GM21529 (cell line): Measurements from ENCODE around the gene FAM170B.

ENCODE experiments used
- ATAC-seq: cut with Tn5 transposase; IDR thresholded peaks from one replicate; pipeline ENCODE4 v1.9.1; 2021; ENCODE audit not compliant: unreplicated experiment

FAM170B gene

GRCh38 chr10:49133706-49134248 is at the start of gene FAM170B:
Gene FAM170B (minus strand): TSS chr10:49134021. CDS start chr10:49133918, 103 bp downstream.
- ATAC-seq: no peak

GRCh38 chr10:49182776-49183175 is 49.0 kb upstream of the FAM170B start:
- ATAC-seq: no peak

GRCh38 chr10:49180444-49180860 is 46.6 kb upstream of the FAM170B start:
- ATAC-seq: no peak

GRCh38 chr10:49179699-49180443 is 46.0 kb upstream of the FAM170B start:
- peak; percentile 27 for ATAC-seq

GRCh38 chr10:49178489-49179471 is 45.0 kb upstream of the FAM170B start:
- ATAC-seq: no peak

DNA sequence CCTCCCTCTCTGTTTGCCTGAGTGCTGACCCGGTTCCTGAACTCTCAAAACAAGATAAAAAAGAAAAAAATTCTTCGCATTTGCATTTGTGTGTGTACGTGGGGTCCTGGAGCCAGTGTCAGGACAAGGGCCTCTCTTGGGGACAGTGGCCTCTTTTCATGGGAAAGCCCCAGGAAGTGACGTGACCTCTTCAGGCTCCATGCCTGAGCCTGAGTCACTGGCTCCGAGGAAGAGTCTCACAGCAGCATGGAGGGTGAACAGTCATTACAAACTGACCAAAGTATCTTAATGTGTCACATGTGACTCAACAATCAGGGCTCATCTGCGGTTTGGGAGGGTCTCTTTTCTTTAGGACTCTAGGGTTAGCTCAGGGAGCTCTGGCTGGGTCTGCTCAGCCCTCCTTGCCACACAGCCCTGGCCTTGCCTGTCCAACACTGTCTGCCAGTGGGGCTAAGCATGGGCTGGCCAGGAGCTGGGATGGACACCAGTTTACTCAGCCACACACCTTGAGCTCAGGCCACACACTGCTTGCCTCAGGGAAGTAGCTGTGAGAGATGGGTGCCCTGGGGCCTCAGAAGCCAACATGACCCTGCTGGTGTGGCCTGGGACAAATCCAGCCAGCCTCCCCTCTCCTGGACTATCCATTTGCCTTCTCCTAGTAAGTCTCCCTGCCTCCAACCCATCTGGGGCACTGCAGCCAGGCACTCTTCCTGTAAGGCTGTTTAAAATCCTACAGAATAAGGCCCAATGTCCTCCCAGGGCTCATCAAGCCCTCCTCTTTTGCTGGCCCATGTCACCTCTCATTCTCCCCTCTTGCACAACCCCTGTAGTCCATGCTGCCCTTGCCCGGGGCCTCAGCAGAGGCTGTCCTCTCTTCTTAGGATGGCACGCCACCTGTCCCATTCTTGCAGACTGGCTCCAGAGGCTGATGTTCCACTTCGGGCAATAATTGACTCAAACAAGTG is 43.9 kb upstream of the FAM170B start:
- peak; percentile 81 for ATAC-seq

GRCh38 chr10:49176310-49177268 is 42.8 kb upstream of the FAM170B start:
- peak; percentile 5 for ATAC-seq

DNA sequence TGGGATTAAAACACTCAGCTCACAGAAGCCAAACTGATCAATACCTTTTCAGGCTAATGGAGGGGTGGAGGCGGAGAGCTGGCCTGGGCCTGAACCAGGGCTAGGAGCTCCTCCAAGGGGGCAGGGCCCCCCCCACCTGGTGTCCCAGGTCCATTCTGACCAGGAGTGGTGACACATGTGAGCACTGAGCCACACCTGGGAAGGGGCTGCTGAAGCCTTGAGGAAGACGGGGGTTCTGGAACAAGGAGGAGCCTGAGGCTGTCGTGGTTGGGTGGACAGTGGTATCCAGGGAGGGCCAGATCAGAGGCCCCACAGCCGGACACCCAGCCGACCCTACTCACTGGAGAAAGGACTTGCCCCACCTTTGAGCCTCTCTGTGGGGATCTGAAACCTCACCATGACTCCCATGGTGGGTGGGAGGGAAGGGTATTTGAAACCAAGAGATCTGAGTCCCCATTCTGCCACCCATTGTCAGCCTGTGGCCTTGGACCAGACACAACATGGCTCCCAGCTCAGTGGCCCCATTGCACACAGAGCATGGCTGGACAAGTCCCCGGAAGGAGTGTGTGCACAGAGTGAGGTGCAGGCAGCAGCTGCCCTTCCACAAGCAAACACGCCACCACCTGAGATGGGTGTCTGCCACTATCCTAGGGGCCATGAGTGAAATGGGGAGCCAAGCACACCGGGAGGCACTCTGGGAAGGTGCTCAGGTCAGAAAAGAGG is 41.9 kb upstream of the FAM170B start:
- ATAC-seq: no peak

DNA sequence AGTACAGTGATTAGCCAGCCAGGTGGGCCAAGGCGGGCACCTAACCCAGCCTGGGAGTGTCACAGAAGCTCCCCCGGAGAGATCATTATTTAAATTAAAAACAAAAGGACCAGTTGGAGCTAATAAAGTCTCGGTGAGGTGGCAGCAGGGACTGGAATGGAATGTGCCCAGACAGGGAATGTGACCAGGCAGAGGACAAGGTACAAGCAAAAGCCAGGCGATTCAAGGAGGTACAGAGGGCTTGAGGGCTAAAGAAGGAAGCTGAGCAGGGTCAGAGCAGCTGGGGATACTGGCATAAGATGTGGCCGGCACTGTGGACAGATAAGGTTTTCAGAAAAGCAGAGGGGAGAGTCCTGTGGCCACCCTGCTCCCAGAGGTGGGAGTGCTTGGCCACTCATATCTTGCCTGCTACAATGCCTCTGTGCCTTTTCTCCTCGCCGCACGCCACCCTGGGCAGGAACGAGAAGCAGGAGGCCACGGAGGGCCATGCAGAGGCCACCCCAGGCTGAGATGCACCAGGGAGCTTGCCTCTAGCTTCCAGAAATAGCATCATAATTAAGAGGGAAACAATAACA is 41.2 kb upstream of the FAM170B start:
- ATAC-seq: no peak

- no peak for ATAC-seq
These were observed 40.6 kb upstream of the FAM170B start for GRCh38 chr10:49174261-49174925.

DNA sequence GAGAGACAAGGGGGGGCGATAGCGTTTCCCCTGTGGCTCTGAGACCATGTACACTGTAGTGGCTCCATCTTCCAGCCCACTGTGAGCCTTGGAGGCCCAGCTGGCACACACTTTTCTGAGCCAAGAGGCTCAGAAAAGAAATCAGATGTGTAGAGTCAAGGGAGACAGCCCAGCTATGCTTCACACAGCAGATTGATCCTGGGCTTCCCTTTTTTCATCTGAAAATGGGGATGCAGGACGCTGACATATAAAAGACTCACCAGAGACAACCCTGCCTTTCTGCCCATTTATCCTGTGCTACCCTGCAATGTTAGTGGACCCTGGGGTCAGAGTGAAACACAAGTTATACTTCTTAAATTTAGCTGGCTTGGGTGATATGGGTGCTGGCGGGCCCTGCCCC is 40.0 kb upstream of the FAM170B start:
- no peak for ATAC-seq

DNA sequence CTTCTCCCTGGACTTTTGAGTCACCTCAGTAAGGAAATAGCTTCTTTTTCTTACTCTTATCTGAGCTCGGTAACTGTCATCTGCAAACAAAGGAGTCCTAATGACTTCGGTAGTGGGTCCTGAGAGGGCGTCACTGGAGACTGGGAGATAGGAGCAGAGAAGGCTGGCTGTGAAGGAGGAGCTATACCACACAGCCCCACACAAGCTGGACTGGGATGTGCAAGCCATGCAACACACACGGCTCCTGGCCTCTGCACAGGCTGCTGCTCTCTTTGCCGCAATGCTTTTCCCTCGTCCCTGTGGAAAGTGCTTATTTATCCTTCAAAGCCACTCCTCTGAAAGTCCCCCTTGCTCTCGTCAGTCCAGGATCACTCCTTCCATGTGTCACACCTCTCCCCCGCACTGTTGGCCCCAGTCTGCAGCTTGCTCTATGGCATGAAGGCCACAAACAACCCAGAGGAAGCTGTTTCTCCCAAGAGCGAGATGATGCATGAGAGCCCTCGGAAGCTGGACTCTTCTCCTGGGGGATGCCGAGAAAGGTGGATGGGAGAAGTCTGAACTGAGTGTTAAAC is 39.5 kb upstream of the FAM170B start:
- ATAC-seq: no peak

GRCh38 chr10:49172777-49173132 is 38.9 kb upstream of the FAM170B start:
- no peak for ATAC-seq

DNA sequence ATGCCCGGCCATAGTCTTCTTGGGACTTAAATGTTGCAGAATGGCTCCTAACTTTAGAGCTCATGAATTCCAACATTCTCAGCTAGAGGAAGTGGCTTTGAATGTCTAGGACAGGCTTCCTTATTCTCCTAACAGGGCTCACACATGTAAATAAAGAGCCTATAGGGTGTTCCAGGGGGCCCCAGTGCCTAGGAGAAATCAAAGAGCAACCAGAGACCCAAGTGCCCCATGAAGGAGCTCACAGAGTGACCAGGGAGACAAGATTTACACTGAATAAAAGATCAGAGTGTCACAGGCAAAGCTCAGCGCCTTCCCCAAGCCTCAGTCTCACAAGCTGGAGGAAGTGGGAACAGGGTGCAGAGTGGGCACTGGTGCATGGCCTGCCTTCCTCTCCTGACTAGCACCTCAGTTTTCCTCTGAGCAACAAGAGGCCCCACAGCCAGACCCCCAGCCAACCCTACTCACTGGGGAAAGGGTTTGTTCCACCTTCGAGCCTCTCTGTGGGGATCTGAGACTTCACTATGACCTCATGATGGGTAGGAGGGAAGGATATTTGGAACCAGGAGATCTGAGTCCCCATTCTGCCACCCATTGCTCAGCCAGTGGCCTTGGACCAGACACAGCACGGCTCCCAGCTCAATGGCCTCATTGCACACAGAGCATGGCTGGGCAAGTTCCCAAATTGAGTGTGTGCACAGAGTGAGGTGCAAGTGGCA is 38.4 kb upstream of the FAM170B start:
- ATAC-seq: no peak

- no peak for ATAC-seq
These were observed 37.7 kb upstream of the FAM170B start for GRCh38 chr10:49171326-49172060.

- no peak for ATAC-seq
These were observed 37.0 kb upstream of the FAM170B start for GRCh38 chr10:49170632-49171325.
